ENCODE data around the gene THAP2.

GRCh38 chr12:71666259-71666658 lies 2.2 kb downstream of the THAP2 start:
- TF ChIP-seq CTCF (IDR thresholded peaks at IDR 0.05) (no peak), POLR2AphosphoS5 (IDR thresholded peaks at IDR 0.05) (no peak), POLR2A (IDR thresholded peaks at IDR 0.05) (no peak)
